ENCODE results near the gene FBXW9.

DNA sequence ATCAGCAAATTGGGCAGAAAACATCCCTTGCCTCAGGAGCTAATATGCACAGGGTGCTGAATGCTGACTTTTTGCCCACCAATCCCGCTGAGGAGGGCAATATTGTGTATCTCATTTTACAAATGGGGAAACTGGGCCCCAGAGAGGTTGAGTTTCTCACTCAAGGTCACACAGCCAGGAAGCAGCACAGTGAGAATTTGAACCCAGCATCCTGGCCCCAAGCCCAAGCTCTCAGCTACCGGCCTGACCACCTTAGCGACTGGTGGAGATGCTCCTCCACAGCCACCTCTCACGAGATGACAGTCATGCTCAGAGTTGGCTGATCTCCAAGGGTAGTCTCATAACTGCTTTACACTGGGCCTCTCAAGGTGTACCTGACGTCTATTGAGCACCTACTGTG is 3.5 kb downstream of the FBXW9 start:
- TF ChIP-seq CTCF (IDR thresholded peaks at IDR 0.05) (no peak), POLR2A (IDR thresholded peaks at IDR 0.05) (no peak)
